ENCODE measurements around the gene GMCL1.
"Not testable (repeated sequence)": the region's sequence is repeated elsewhere in the genome, so short reads cannot be mapped to it uniquely, and the experiment has no call there.

Gene GMCL1, protein sequence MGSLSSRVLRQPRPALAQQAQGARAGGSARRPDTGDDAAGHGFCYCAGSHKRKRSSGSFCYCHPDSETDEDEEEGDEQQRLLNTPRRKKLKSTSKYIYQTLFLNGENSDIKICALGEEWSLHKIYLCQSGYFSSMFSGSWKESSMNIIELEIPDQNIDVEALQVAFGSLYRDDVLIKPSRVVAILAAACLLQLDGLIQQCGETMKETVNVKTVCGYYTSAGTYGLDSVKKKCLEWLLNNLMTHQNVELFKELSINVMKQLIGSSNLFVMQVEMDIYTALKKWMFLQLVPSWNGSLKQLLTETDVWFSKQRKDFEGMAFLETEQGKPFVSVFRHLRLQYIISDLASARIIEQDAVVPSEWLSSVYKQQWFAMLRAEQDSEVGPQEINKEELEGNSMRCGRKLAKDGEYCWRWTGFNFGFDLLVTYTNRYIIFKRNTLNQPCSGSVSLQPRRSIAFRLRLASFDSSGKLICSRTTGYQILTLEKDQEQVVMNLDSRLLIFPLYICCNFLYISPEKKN

DNA sequence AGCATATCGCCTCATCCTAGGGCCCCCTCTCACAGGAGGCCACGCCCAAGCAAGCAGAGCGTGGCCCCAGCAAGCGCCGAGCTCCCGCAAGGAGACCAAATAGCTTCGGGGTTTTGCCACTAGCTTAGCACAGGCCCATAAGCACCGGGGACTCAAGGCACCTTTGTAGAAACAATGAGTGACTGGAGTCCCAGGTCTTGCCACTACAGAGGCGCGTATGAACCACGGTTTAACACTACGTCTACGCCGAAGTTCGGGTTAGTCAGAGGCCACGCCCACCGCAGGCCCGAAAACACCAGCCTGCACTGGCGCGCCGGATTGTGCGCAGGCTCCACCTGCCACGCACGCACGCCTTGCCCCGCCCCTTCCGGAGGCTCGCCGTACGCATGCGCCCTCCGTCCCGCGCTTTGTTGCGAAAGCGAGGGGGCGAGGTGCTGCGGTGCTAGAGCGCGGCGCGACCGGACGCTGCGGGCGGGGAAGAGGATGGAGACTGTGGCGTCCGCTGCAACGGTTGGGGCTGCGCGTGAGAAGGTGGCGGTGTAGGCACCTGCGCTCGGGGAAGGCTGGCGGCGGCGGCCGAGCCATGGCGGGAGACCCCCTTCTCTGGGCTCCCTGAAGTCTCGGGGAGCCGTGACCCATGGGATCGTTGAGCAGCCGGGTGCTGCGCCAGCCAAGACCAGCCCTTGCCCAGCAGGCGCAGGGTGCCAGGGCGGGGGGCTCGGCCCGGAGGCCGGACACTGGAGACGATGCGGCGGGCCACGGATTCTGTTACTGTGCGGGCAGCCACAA is at the start of gene GMCL1:
TSS of gene GMCL1 (plus strand) at position 405 of the 789 bp plus-strand sequence. CDS start at position 638, 233 bp downstream.
- peak; percentile 88 for DNase-seq (ENCODE audit: low spot score)

DNA sequence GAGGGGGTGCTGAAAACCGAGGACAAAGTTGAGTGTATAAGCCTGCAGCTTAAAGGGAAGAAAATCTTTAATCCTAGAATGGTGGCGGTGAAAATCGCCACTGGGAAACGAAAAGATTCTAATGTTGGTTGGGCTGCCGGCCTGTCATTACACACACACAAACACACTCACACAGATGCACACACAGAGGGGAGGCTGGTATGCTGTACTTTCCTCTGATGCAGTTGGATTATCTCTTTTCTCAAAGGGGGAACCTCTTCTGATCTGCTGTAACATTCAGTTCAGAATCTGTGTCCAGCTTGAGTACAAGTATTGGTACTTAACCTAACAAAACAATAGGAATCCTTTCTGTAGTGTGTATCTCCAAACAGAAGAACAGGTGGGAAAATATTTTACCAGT is 48.5 kb upstream of the GMCL1 start:
- no peak for DNase-seq (ENCODE audit: low spot score)

DNA sequence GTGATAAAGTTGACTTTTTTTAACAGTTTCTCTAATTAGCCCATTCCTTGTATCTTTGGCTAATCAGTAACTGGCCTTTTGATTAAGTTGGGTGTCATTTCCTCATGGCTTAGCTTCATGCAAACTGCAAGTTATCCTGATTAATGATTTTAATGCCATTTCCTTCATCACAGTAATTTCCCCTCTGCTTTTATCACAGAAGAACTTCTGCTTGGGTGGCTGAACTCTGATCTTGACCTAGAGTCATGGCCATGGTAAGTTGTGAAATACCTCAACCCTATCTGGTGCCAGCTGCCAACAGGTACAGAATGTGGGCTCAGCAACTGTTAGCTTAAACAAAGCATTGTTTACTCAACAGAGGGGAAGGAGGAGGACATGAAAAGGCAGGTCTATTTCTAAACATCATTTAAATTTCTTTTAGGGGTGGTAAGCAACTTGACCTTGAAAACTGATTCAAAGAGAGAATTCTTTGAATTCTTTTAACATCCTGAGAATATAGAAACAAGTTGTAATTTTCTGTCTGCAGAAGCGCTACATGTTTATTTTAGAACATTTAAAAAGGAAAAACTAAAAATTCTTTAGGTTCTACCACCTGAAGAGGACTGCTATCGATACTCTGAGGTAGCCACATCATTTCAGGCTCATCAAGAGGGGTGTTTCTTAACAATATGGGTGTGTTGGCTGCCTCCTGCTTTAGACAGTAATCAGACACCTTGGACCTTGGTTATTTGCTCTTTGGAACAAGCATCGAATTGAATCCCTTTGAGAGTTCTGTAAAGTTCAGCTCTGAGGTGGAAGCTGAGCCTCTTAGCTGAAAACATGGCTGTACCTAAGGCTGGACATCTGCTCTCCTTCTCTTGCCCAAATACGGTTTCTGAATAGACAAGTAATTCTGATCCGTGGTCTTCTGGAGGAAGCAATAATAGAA is 47.9 kb upstream of the GMCL1 start:
- DNase-seq (ENCODE audit: low spot score): no peak

GRCh38 chr2:69784228-69784627 is 45.2 kb upstream of the GMCL1 start:
- no peak for DNase-seq (ENCODE audit: low spot score)

GRCh38 chr2:69785358-69785757 is 44.1 kb upstream of the GMCL1 start:
- DNase-seq (ENCODE audit: low spot score): no peak

GRCh38 chr2:69786052-69786560 is 43.4 kb upstream of the GMCL1 start:
- DNase-seq (ENCODE audit: low spot score): no peak

DNA sequence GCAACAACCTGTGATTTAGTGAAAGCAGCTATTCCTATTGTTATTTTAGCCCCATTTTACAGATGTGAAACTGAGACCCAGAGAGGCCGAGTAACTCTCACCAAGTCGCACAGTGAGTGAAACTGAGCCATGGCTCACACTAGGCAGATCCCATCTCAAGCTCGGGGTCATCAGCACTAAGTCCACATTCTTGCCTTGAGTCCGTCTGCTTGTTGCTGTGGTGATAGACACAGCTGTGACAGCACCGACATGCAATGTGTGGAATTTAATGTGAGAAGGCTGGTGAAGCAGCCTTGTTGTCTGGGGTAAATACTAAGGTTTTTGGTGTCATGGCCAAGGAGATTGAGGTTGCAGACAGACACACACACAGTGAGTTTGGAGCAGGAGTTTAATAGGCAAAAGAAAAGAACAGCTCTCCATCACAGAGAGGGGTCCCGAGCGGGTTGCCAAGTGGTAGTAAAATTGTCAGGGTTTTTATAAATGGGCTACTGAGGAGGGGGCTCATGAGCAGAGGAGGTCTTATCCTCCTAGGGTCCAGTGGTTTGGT is 40.2 kb upstream of the GMCL1 start:
- peak; percentile 87 for DNase-seq (ENCODE audit: low spot score)

DNA sequence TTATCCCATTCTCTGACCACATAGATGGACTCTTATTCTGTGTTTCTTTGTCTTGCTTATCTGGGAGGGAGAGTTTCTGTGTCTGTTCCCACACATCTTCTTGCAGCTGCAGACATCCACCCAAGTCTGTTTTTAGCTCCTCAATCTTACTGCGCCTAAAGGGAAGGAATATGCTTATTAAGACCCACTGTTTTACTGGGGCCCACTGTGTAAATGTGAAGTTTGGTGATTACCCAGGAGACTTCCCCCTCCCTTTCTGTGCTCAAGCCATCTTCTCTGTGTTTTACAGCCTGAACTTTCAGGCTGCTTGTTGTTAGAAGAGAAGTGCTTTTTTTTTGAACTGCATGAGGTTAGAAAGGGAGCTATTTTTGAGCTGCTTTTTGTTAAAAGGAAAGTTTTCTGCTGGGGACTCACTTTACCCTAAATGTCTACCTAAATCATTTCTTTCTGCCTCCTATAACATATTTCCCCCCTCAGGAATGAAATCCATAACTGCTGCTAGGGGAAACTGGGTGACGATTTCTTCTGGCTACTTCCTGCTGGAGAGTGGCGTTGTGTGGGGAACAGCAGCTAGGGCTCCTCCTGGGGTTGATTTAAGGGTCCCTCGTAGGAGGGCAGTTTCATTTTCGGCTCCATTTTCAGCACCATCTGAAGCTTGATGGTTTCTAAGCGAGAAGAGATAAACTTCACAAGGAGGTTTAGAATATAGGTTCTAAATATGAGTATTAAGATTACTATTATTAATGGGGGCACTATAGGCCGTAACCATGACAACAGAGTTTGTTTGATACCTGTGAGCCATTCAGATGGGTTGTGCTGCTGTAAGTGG is 39.5 kb upstream of the GMCL1 start:
- DNase-seq (ENCODE audit: low spot score): no peak

DNA sequence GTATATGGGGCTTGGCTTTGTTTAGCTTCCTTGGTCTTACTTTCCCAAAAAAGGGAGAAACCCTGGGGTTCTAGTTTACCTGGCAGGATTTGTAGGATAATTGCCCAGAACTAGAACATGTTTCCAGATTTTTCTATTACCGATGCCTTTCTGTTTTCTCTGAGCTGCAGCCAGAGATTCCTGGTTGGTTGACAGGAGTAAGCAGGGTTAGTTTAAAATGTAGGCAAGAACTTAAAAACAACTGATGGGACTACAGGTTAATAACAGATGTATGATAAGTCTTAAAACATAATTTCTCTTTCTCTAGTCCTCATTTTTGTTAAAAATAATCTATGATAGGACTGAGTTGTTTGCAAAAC is 38.9 kb upstream of the GMCL1 start:
- DNase-seq (ENCODE audit: low spot score): no peak

DNA sequence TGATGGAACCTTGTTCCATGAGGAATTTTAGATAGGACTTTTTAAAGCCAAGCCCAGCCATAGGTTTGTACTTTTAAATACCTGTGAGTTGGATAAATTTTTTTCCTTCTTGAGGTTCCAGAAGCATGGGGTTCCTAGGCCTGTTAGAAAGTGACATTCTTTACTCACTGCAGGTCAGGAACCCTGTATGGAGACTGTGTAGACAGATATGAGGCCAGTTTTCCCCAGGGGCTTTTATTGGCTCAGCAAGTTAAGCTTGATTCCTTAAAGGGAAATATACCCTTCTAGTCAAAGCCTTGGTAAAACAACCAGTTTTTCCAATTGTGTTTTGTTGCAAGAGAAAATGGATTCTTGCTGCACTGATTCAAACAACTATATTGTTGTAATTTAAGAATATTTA is 38.4 kb upstream of the GMCL1 start:
- no peak for DNase-seq (ENCODE audit: low spot score)

DNA sequence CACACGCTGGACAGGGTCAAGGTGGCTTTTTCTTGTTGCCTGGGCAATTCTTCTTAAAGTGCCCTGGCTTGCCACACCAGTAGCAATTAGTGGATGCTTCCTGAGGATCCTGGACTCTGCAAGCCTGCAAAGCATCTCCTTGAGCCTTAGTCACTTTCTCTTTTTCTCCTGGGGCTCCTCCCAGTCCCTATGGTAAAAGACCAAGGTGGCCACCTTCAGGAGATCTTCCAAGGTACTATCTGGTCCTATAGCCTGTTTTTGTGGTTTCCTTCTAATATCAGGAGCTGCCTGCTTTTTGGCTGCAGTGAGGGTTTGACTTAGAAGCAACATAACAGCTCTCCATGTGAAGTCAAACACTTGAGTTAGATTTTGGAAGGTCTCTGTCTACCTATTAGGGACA is 33.3 kb upstream of the GMCL1 start:
- no peak for DNase-seq (ENCODE audit: low spot score)

GRCh38 chr2:69797235-69797634 is 32.2 kb upstream of the GMCL1 start:
- no peak for DNase-seq (ENCODE audit: low spot score)

DNA sequence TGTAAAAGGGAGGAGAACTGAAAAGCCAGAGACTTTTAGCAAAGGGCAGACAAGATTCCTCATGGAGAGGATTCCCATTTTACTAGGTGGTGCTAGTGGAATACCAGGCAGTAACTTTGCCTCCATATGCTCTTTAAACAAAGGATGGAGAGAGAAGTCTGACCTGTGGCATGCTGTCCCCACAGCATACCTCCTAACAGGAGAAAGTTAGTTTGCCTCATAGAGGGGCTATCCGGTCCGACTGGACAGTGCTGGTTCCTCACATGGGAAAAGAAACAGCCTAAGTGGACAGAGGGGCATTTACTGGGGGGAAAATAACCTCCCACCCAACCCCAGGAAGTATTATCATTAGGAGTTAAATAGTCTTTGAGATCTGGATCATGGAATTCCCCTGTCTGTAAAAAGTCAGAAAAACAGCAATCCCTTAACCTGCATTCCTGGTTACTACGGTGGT is 31.6 kb upstream of the GMCL1 start:
- no peak for DNase-seq (ENCODE audit: low spot score)

DNA sequence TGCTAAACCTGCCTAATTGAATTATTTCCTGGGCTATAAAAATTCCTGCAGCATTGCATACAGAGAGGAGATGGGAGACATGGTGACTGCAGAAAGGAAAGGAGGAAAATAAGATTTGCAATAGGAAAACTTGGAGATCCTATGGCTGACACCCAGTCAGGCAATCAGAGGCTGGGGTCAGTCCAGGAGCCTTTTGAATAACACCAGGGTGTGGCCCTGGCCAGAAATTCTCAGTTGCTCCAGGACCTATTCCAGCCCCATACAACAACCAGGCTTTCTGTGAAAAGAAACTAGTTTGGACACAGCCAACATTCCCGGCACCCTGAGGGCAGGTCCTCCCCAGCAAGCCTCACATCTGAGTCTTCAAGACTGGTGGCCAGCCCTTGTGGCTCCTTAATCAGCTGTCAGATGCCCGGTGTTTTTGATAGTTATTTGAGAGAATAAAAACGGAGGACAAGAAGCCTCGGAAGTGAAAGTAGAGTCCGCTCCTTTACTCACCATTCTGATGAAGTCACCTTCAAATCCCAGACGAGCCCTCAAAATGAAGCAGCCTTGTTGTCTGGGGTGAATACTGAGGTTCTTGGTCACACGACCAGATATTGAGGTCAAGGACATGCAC is 31.1 kb upstream of the GMCL1 start:
- DNase-seq (ENCODE audit: low spot score): no peak

DNA sequence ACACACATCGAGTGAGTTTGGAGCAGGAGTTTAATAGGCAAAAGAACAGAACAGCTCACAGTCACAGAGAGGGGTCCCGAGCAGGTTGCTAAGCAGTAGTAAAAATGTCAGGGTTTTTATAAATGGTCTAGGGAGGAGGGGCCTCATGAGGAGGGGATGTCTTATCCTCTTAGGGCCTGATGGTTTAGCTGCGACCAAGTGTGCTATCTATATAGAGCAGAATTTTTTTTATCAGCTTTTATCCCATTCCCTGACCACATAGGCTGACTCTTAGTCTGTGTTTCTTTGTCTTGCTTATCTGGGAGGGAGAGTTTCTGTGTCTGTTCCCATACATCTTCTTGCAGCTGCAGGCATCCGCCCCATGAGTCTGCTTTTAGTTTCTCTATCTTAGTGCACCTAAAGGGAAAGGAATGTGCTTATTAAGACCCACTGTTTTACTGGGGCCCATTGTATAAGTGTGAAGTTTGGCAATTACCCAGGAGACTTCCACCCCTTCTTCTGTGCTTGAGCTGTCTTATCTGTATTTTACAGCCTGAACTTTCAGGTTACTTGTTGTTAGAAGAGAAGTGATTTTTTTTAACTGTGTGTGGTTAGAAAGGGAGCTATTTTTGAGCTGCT is 30.4 kb upstream of the GMCL1 start:
- no peak for DNase-seq (ENCODE audit: low spot score)

GRCh38 chr2:69801745-69802290 is 27.6 kb upstream of the GMCL1 start:
- no peak for DNase-seq (ENCODE audit: low spot score)

DNA sequence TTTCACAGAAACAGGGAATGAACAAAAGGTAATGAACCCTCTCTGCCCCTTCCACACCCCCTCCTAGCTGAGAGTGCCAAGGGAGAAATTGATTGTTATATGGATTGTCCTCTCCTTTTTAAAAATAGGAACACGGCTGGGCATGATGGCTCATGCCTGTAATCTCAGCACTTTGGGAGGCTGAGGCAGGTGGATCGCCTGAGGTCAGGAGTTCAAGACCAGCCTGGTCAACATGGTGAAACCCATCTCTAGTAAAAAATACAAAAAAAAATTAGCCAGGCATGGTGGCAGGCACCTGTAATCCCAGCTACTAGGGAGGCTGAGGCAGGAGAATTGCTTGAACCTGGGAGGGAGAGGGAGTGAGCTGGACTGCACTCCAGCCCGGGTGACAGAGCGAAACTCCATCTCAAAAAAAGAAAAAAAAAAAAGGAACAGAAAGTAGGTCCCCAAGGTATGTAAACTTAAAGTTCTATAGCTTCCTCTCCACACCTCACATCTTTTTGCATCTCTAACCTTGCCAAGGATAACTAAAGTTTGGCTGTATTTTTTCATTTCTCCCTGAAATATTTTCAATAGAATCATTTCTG is 26.6 kb upstream of the GMCL1 start:
- not testable (repeated sequence) for DNase-seq (ENCODE audit: low spot score)

DNA sequence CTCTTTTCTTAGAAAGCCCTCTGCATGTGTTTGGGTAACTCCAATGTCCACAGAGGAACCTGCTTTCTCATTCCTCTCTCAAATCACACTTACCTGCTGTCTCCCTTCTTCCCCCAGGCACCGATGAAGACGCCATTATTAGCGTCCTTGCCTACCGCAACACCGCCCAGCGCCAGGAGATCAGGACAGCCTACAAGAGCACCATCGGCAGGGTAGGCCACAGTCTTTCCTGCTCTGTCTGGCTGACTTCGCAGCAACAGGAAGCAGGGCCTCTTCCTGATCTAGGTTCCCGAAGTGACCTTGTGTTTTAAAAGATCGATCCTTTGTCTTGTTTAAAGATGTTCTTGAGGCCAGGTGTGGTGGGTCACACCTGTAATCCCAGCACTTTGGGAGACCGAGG is 25.0 kb upstream of the GMCL1 start:
- DNase-seq (ENCODE audit: low spot score): no peak

DNA sequence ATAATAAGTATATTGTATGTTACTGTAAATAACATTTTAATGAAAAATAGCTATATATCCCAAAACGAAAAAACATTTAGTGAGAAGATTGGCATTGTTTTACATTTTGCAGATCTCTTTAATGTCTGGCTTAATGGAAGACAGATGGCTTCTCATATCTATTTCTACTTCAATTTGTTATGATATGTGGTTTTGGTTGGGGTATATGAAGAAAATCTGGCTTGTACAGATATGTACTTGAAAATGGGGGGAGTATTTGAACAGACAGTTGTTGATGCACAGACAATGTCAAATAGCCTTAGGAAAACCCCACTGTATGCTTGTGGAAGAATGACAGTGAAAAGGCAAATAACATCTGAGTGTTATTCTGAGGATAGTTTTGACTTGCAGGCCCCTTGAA is 23.6 kb upstream of the GMCL1 start:
- no peak for DNase-seq (ENCODE audit: low spot score)
